Astrocyte of the cerebellum (primary cell): ENCODE results near the gene RAX.

Experiments
- DNase-seq: peaks from one replicate; pipeline ENCODE4 v3.0.0-alpha.2; 2011; ENCODE audit warnings: low read depth
- H3K4me3 ChIP-seq: 2 replicates; pipeline ENCODE4 v1.5.1; 2011; ENCODE audit warnings: mild to moderate bottlenecking, low read depth, low read length, moderate library complexity
- in situ Hi-C: cut with HindIII; loops from 2 replicates; pipeline ENCODE4 v1.10.0; 2017; ENCODE audit warnings: low sequenced_read_pairs
- TF ChIP-seq, protein P1 (sequence below): IDR thresholded peaks from 2 replicates; pipeline ENCODE4 v1.5.1; 2012; ENCODE audit warnings: low read length, low read depth, moderate library complexity, mild to moderate bottlenecking; ENCODE audit errors: missing control alignments

Gene RAX

DNA sequence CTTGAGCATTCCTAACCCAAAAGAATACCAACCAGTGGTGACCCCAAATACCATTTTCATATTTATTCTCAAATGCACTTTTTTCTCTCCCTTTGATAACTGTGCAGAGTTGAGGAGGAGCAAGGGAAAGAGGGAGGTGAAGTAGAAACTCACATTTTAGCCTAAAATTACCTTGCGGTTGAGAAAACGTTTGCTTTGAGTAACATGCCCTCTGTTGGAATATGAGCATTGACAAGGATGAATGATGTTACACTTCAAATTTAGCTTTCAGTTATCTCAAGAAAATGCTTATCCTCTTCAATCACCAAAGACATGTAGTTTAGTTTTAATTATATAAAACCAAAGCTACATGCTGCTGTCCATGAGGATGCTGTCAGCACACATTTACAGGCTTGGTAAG, 50.9 kb downstream of the RAX start:
- in situ Hi-C loops, result no loop called here
- TF ChIP-seq, protein P1, sequence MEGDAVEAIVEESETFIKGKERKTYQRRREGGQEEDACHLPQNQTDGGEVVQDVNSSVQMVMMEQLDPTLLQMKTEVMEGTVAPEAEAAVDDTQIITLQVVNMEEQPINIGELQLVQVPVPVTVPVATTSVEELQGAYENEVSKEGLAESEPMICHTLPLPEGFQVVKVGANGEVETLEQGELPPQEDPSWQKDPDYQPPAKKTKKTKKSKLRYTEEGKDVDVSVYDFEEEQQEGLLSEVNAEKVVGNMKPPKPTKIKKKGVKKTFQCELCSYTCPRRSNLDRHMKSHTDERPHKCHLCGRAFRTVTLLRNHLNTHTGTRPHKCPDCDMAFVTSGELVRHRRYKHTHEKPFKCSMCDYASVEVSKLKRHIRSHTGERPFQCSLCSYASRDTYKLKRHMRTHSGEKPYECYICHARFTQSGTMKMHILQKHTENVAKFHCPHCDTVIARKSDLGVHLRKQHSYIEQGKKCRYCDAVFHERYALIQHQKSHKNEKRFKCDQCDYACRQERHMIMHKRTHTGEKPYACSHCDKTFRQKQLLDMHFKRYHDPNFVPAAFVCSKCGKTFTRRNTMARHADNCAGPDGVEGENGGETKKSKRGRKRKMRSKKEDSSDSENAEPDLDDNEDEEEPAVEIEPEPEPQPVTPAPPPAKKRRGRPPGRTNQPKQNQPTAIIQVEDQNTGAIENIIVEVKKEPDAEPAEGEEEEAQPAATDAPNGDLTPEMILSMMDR, result no peak
- H3K4me3 ChIP-seq, result no peak overlapping the region
- no peak for DNase-seq

DNA sequence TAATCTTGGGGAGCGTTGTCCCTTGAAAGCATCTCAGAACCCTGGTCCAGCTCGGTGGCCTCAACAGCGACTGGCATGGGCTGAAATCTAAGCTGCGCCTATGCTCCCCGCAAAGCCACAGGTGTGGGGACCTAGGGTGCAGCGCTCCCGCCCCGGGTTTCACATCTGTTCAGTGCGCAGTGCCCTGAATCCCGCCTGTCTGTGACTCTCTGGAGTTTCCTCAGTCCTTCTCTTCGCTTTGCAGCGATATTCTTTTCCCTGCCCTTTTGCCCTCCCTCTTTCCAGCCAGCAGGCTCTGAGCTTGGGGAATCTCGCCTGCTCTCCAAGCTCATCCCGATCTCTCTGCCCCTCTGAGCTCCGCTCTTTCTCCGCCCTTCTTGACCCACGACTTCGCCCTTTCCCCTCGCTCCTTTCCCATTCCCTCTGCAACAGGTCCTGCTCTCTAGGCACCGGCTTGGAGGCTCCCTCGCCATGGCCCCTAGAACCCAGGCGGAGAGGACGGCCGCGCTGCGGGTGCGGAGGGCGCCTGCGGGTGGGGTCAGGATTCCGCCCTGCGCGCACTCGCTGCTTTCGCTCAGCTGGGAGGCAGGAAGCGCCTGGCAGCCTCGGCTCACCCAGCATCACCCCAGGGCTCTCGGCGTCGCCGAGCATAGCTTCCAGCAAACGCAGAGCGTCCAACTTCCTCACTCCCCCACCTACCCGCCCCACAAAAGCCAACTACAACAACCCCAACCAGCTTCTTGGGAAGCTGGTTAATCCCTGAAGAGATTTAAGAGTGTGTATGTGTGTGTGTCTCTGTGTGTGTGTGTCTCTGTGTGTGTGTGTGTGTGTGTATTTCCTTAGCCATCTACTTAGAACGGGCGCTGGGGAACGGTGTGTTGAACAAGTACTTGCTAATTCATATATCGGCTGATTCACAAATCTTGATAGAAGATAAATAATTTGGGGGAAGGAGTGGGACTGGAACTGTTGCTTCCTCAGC, 52.2 kb downstream of the RAX start:
- no peak overlapping the region for H3K4me3 ChIP-seq
- TF ChIP-seq, protein P1, result no peak
- DNase-seq, result no peak
- in situ Hi-C loops, result no loop called here

DNA sequence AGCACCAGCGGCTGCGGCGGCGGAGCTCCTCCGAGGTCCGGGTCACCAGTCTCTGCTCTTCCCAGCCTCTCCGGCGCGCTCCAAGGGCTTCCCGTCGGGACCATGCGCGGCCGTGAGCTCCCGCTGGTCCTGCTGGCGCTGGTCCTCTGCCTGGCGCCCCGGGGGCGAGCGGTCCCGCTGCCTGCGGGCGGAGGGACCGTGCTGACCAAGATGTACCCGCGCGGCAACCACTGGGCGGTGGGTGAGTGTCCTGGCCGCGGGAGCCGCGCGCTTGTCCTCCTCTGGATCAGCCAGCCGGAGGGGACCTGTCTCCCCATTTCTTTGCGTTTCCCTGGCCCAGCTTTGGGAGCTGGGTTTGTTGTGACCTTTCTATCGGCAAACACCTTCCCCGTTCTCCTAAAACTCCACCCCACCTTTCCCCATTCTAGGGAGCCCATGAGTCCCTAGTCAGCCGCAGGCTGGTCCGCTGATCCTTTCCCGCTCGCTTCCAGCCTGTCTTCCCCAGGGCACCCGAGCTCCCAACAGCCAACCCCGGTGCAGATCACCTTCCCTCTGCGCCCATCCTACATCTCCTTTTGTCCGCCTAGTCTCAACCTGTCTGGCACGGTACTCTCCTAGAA, 53.0 kb downstream of the RAX start:
- no peak for DNase-seq
- TF ChIP-seq, protein P1, result no peak
- in situ Hi-C loops, result no loop called here
- no peak overlapping the region for H3K4me3 ChIP-seq

DNA sequence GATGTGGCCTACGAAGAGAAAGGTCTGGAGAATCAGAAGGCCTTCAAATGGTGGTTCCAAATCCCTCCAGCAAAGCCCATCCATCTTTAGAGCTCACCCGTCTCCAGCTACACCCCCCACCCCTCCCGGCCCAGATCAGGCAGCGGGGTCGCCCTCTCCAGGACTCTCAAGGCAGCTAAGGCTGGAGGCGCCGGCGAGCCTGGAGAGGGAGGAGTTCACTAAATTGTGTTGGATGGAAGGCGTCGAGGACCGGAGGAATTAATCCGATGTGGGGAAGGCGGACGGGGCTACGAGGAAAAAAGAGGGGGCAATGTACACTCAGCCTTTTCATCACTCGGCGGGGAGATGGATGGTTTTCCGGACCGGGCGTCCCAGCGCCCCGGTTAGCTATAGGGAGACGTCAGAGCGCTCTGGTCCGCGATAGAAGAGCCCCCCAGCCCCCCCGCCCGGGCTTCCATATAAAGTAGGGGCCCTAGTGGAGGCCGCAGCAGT, 53.5 kb downstream of the RAX start, which contains the start of gene GRP:
Gene GRP, plus strand, starts transcription at position 487 of the 492 bp plus-strand sequence. CDS start 108 bp downstream, outside the sequence.
- TF ChIP-seq, protein P1, result no peak
- DNase-seq, result no peak
- in situ Hi-C loops, result no loop called here
- H3K4me3 ChIP-seq, result no peak within 1 kb of the TSS

DNA sequence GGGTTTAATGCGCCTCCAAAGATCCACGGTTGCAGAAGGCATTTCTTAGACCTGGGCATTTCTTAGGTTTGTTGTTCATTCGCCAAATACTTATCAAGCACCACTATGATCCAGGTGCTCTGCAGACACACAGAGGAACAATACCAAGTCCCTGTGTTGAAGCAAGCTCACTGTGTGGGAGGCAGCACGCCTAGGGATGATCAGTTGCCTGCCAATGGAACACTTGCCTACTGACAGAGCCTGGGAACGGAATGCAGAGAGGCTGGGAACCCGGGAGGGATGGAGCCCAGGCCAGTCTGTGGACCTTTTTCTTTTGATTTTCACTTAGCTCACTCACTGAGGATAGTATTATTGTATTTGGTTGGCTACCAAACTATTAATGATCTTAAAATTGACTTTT, 55.2 kb downstream of the RAX start:
- in situ Hi-C loops, result no loop called here
- H3K4me3 ChIP-seq, result no peak overlapping the region
- DNase-seq, result no peak
- TF ChIP-seq, protein P1, result no peak
